GM12872 (cell line): ENCODE results near the gene ITPK1.

Experiments used
- TF ChIP-seq, protein P1 (sequence below): IDR thresholded peaks from 3 replicates; pipeline ENCODE4 v1.5.1; 2011; ENCODE audit warnings: low read depth, mild to moderate bottlenecking, low read length, moderate library complexity; ENCODE audit not compliant: insufficient read depth

The ITPK1 gene

DNA sequence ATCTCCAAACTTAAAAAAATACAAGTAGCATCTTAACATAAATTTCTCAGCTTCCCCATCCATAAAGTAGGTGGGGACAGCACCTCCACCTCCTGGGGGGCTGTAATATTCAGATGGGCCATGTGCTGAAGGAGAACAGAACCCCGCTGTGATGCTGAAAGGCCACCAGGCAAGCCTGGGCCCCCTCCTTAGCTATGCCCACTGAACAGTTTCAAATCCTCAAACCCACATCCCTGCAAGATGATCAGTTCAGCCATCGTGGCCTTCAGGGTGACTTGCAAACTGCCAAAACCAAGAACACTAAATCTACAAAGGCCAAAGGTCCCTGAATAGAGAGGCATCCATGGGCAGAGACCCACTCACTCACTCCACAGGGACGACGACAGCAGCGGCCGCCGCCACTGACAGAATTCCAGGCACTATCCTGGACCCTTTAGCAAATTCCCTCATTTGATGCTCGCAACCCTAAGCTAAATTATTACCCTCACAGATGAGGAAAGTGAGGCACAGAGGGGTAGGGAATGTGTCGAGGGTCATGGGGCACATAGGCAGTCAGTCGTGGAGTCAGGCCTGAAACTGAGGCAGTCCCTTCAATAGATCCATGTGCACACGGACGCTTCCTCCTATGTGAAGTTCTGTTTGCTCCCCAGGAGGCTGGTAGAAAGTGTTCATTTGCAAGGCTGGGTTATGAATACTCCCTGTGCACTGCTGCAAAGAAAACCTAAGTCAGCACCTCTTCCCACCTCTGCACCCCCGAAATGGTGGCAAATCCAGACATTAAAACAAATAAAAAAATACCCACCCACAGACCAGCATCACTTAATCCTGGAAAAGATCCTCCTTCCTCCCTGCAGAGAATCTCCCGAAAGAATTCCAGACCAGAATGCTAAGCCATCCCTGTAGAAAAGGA is 5.9 kb downstream of the ITPK1 start:
- TF ChIP-seq, protein P1, sequence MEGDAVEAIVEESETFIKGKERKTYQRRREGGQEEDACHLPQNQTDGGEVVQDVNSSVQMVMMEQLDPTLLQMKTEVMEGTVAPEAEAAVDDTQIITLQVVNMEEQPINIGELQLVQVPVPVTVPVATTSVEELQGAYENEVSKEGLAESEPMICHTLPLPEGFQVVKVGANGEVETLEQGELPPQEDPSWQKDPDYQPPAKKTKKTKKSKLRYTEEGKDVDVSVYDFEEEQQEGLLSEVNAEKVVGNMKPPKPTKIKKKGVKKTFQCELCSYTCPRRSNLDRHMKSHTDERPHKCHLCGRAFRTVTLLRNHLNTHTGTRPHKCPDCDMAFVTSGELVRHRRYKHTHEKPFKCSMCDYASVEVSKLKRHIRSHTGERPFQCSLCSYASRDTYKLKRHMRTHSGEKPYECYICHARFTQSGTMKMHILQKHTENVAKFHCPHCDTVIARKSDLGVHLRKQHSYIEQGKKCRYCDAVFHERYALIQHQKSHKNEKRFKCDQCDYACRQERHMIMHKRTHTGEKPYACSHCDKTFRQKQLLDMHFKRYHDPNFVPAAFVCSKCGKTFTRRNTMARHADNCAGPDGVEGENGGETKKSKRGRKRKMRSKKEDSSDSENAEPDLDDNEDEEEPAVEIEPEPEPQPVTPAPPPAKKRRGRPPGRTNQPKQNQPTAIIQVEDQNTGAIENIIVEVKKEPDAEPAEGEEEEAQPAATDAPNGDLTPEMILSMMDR = no peak

GRCh38 chr14:93108105-93108504 is 7.6 kb downstream of the ITPK1 start:
- TF ChIP-seq, protein P1 = no peak

DNA sequence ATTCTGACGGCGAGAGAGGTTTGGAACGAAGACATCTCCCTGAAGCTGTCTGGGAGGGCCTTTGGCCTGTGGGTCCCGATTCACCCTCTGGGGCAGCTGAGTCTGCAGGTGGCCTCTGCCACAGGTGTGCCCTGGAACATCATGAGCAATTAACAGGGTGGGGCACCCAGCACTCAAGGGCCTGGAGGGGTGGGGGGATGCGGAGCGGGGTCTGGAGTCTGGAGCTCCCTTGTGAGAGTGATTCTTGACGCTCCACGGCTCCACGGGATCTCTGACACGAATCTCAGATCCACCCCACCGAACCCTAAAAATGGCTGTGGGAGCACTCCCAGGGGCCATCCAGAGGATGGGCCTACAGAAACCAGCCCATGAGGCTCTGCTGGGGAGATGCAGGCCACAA is 8.3 kb downstream of the ITPK1 start:
- TF ChIP-seq, protein P1 = no peak

DNA sequence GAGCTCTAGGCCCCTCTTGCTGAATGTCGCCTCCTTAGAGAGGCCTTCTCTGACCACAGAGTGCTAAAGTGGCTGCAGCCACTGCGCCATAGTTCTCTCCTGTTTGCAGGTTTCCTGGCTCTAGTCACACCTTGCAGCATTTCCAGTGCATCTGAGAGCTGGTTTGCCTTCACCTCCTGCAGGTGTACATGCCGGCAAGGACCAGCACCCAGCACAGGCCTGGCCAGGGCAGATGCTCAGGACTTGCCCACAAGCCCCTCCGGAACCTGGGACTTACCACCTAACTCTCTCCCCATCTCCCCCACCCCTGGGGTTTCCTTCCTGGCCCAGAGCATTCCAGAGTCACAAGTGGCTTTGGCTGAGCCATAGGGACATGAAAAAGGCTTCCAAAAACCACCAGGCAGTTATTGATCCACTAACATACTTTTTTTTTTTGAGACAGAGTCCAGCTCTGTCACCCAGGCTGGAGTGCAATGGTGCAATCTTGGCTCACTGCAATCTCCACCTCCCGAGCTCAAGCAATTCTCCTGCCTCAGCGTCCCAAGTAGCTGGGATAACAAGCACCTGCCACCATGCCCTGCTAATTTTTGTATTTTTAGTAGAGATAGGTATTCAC is 9.1 kb downstream of the ITPK1 start:
- TF ChIP-seq, protein P1 = no peak

GRCh38 chr14:93105362-93105761 is 10.4 kb downstream of the ITPK1 start:
- TF ChIP-seq, protein P1 = no peak

GRCh38 chr14:93104961-93105360 is 10.8 kb downstream of the ITPK1 start:
- TF ChIP-seq, protein P1 = no peak; the same call in 2 of the 3 replicates

GRCh38 chr14:93103392-93104080 is 12.2 kb downstream of the ITPK1 start:
- TF ChIP-seq, protein P1 = no peak
